Raji (cell line): ENCODE data around the gene UNC5A.

ENCODE experiments used
- POLR2A ChIP-seq: IDR thresholded peaks from 2 replicates; pipeline ENCODE4 v1.6.1; 2011; ENCODE audit warnings: low read depth, low read length, control low read depth; ENCODE audit not compliant: insufficient read depth

UNC5A gene

GRCh38 chr5:176810081-176810597, at the start of gene UNC5A:
Gene UNC5A, plus strand, starts transcription at chr5:176810559. Its CDS starts 192 bp downstream, at chr5:176810751.
- no peak for TF ChIP-seq POLR2A

GRCh38 chr5:176761755-176762154, 48.6 kb upstream of the UNC5A start:
- TF ChIP-seq POLR2A, result no peak

GRCh38 chr5:176762489-176762888, 47.9 kb upstream of the UNC5A start:
- no peak for TF ChIP-seq POLR2A

GRCh38 chr5:176765687-176766086, 44.7 kb upstream of the UNC5A start:
- TF ChIP-seq POLR2A, result no peak

GRCh38 chr5:176768174-176768970, 42.0 kb upstream of the UNC5A start:
- no peak for TF ChIP-seq POLR2A

- TF ChIP-seq POLR2A, result no peak
These were observed 40.4 kb upstream of the UNC5A start for GRCh38 chr5:176769911-176770310.

- TF ChIP-seq POLR2A, result no peak
These were observed 39.9 kb upstream of the UNC5A start for GRCh38 chr5:176770431-176770830.

- TF ChIP-seq POLR2A, result no peak
These were observed 39.1 kb upstream of the UNC5A start for GRCh38 chr5:176771102-176771845.

- TF ChIP-seq POLR2A, result no peak
These were observed 37.8 kb upstream of the UNC5A start for GRCh38 chr5:176772271-176773210.

- TF ChIP-seq POLR2A, result no peak
These were observed 36.8 kb upstream of the UNC5A start for GRCh38 chr5:176773408-176774035.

- no peak for TF ChIP-seq POLR2A
These were observed 35.9 kb upstream of the UNC5A start for GRCh38 chr5:176774216-176775171.

GRCh38 chr5:176775409-176775808, 35.0 kb upstream of the UNC5A start:
- no peak for TF ChIP-seq POLR2A

- no peak for TF ChIP-seq POLR2A
These were observed 34.1 kb upstream of the UNC5A start for GRCh38 chr5:176776141-176776865.

- TF ChIP-seq POLR2A, result no peak
These were observed 33.4 kb upstream of the UNC5A start for GRCh38 chr5:176776916-176777315.
